Activated effector memory CD4-positive, alpha-beta T cell treated with anti-CD3 and anti-CD28 coated beads, Interleukin-2, amount 50 U/mL, for 16 hours (primary cell): Measurements from ENCODE around the gene TIGD3.
"Not testable (repeated sequence)": the region's sequence is repeated elsewhere in the genome, so short reads cannot be mapped to it uniquely, and the experiment has no call there.

Source experiments
- DNase-seq: peaks from one replicate; pipeline ENCODE4 v3.0.0-alpha.2; 2020

Gene TIGD3

DNA sequence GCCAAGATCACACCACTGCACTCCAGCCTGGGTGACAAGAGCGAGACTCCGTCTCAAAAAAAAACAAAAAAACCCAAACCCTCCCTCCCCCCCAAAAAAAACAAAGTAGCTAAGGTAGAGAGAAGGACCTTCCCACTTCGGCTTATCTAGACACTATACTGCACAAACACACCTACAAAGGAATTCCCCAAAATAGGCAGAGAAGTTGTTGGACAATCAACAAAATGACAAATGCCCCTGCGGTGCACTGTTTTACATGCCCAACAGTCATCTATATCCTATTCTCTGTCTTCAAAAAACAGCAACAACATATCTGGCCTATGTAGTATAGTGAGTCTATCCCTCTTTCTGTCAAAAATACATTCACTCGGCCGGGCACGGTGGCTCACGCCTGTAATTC is 27.5 kb upstream of the TIGD3 start:
- DNase-seq, result no peak

DNA sequence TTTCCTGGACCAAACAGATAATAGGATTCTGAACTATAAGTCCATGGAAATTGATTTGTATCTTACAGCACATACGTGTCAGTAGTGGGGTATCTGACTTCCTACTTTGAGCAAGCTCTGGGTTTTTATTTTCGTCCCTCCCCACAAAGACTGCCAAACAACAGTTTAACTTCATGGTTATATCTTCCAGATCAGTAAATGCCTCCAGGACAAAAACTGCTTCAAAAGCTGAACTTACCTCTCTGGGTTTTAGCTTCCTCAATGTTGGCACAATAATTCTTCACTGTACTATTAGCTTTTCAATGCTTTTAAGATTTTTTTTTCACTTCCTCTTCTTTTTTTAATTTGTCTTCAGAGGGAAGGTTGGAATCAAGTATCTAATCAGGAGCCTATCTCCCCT is 25.1 kb upstream of the TIGD3 start:
- no peak for DNase-seq

DNA sequence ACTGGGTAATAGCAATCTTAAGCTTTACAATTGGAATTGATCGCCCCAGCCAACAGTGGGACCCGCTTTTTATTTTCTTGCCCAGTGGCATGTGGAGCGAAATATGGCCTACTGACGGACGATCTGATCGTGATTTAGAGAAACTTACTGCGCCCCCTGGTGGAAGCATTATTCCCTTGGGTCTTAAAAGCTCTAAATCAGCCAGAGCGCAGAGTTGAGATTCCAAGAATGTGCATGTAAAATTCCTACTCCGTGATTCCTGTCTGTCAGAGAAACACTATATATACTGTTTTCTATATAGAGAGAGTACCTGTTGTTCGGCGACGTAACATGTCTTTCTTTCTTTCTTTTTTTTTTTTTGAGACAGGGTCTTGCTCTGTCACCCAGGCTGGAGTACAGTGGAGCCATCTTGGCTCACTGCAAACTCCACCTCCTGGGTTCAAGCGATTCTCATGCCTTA is 24.6 kb upstream of the TIGD3 start:
- peak; percentile 91 for DNase-seq

GRCh38 chr11:65330544-65330943 is 24.0 kb upstream of the TIGD3 start:
- DNase-seq, result no peak

DNA sequence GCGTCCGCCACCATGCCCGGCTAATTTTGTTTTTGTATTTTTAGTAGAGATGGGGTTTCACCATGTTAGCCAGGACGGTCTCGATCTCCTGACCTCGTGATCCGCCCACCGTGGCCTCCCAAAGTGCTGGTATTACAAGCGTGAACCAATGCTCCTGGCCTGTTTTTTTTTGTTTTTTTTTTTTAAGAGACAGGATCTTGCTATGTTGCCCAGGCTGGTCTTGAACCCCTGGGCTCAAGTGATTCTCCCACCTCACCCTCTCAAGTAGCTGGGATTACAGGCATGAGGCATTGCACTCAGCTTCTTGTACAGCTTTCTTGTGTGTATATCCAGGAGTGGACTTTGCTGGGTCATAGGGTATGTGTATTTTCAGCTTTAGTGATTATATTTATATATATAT is 22.0 kb upstream of the TIGD3 start:
- DNase-seq, result not testable (repeated sequence)

DNA sequence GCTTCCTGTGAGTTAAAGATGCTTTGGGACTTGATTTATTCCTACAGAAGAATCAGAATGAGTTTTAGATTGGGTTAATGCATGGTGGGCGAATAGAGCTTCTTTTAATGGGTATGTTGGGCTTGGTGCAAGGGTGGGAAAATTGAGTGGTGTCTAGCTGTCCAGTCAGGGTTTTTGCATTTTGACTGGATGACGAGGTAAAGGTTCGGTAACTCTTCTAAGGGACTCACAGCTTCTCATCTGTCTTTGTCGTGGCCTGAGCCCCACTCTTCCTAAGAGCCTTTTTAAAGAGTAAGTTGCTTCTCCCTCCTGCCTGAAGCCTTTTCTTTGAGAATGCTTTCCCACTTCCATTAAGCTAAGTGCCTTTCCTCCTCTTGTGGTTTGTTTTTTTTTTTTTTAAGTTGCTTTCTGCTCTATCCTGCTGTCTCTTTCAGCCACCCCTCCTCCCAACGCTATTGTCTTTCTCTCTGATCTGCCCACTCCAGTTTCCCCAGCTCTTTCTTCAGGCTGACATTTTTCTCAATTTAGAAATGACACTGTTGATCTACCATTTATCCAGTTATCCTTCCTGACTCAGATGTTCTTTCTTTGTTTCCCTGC is 19.8 kb upstream of the TIGD3 start:
- no peak for DNase-seq

DNA sequence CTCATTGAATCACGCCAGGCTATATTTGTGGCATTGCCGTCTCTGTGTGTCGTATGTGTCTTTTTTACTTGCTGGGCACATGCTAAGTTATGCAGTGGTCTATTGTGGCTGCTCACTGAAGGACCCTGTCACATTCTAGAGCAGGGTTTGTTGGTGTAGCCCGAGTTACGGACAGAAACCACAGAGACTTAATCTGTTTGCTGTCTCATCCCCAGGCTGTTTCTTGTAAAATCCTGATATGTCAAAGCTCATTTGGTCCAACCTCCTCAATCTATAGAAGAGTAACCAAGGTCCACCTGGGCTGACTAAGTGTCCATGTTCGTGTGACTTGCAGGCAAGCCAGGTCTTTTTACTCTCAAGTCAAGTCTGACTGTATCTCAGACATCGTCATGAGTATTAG is 15.9 kb upstream of the TIGD3 start:
- DNase-seq, result no peak

- no peak for DNase-seq
Measured at GRCh38 chr11:65340226-65340625, 14.3 kb upstream of the TIGD3 start.

- no peak for DNase-seq
Measured at GRCh38 chr11:65341856-65342255, 12.7 kb upstream of the TIGD3 start.

DNA sequence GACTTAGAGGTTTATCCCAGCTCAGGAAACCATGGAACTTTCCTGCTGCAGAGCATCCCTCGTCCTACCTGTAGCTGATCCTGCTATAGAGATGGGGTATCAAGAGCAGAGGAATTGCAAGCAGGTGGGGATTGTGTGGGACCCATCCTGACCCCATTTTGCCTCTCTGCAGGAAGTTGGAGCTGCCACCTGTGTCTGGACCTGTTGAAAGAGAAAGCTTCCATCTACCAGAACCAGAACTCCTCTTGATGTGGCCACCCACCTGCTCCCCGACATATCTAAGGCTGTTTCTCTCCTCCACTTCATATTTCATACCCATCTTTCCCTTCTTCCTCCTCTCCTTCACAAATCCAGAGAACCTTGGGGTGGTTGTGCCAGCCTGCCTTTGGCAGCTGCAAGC is 3.0 kb upstream of the TIGD3 start:
- no peak for DNase-seq

GRCh38 chr11:65352783-65353182 is 1.8 kb upstream of the TIGD3 start:
- DNase-seq, result no peak

GRCh38 chr11:65353376-65353775 is 1.2 kb upstream of the TIGD3 start:
- no peak for DNase-seq

DNA sequence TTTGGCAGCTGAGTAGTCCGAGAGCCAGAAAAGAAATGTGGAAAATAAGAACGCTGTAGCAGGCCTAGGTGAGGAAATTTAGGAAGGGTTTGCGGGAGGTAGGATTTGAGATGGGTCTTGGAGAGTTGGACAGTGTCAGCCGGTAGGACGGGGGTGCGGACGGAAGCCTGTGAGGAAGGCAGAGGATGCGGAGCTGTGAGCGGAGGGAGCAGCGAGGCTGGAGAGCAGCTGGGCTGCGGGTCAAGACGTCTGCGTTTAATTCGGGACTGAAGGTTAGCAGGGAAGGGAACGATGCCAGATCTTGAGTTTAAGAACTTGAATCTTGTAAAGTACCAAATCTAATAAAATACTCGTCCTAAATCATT is 669 bp upstream of the TIGD3 start:
- no peak for DNase-seq

DNA sequence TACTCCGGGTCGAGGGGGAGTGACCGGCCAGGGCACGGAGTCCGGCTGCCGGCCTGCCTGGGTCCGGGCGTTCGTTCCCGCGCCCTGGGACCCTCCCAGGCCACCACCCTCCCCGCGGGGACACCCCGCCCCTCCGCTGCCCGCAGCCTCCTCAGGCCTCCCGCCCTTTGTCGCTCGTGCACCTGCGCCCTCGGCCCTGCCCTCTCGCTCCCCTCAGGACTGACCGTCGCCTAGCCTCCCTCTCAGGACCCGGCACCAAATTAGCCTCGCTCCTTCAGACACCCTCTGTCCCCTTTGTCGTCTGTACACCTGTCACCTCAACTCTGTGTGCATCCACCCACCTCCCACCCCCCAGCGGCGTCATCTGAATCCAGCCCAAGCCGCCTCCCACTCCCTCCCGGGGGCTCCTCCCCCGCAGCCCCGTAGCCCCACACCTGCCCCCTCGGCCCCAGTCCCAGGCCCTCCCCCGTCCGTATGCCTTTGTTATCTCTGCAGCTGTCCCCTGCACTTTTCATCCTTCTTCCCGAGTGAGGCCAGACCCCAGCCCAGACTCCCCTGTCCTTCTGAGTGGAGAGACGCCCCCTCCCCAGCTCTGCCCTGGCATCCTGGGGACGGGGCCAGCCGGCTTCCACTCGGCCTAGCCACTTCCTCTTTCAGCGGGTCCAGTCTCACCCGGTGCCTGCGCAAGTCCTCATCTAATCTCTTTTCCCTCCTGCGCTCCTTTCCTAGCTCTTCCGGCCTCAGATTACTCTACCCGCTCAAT is 643 bp downstream of the TIGD3 start:
- peak; percentile 85 for DNase-seq

GRCh38 chr11:65355776-65356393 is 1.3 kb downstream of the TIGD3 start:
- DNase-seq, result no peak

GRCh38 chr11:65356394-65356972 is 1.9 kb downstream of the TIGD3 start:
- DNase-seq, result no peak

DNA sequence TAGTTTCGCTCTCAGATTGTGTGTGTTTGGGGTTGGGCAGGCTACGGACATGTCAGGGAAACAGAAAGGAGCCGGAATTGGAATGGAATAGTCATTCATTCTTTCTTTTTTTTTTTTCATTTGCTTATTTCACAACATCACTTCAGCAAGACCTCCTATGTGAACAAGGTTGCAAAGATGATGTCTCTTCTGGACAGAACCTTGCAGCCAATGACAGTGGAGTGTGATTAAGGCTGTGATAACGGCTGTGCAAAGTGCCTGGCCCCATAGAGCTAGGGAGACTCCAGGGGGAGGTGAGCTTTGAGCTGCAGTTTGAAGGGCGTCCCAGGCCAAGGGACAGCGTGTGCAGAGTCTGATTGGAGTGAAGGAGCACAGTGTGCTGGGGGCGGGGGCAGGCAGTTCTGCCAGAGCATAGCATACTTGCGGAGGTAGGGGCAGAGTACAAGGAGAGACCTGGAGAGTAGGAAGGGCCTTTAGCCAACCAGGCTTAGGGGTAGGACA is 3.4 kb downstream of the TIGD3 start:
- DNase-seq, result no peak

- no peak for DNase-seq
Measured at GRCh38 chr11:65362320-65362931, 7.9 kb downstream of the TIGD3 start.

DNA sequence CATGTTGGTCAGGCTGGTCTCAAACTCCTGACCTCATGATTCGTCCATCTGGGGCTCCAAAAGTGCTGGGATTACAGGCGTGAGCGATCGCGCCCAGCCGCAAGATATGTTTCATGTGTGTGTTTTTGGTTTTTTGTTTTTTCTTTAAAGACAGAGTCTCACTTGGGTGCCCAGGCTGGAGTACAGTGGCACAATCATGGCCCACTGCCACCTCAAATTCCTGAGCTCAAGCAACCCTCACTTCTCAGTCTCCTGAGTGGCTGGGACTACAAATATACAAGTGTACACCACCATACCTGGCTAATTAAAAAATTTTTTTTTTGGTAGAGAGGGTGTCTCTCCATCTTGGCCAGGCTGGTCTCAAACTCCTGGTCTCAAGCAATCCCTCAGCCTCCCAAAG is 8.4 kb downstream of the TIGD3 start:
- DNase-seq, result no peak

DNA sequence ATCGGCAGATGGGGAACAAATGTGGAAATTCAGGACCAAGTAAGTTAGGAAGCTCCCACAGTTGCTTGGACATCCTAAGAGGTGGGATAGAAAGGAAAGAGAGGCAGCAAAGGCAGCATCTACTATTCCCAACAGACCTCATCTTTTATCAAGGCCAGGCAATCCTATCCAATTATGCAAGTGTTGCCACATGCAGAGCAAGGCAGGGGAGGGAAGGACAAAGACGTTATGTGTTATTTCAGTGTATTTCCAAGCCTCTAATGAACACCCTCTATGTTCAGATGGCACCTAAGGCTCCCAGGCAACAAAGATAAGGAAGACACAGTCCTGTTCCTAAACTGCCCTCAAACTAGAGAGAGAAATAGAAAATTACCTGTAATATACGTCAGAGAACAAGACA is 9.2 kb downstream of the TIGD3 start:
- no peak for DNase-seq

DNA sequence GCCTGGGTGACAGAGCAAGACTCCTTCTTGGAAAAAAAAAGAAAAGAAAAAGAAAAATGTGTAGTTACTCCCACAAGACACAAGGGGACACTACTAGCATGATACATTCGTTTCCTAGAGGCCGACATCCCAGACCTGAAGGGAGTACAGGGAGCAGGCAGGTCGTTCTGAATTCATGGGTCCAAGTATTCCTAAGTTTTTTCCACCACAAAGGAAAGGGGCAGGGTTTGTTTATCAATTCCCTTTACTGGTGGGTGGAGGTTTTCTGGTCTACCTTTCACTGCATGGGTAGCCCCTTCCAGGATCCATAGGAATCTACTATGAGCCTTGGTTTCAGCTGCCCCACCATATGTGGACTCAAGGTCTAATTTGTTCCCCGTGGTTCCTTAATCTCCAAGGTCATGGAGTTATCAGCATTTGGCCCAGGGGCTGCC is 11.8 kb downstream of the TIGD3 start:
- DNase-seq, result no peak

DNA sequence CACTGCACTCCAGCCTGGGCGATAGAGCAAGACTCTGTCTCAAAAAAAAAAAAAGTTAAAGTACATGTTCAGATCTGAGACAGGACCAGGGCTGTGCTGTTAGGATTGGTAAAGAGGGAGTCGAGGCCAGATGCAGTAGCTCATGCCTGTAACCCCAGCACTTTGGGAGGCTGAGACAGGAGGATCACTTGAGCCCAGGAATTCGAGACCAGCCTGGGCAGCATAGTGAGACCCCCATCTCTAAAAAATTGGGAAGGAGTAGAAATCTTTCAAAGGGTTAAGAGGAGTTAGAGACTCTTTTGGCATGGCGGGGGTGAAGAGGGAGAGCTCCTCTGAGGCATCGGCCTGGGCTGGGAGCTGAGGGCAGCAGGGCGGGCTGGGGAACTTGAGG is 16.1 kb downstream of the TIGD3 start:
- DNase-seq, result no peak

GRCh38 chr11:65373839-65374580 is 19.5 kb downstream of the TIGD3 start:
- no peak for DNase-seq
